NCI-H1048 (cell line): Measurements from ENCODE around the gene B3GNT3.

ENCODE experiments used
- DNase-seq: peaks from one replicate; lab custom pipeline; 2025; lab: John Stamatoyannopoulos, UW

B3GNT3 gene

GRCh38 chr19:17834350-17835181 is 39.6 kb downstream of the B3GNT3 start:
- DNase-seq: no peak

GRCh38 chr19:17835182-17836006 is 40.5 kb downstream of the B3GNT3 start:
- no peak for DNase-seq

GRCh38 chr19:17836530-17836929 is 41.6 kb downstream of the B3GNT3 start:
- DNase-seq: no peak

- DNase-seq: no peak
Measured at GRCh38 chr19:17837972-17838371, 43.0 kb downstream of the B3GNT3 start.

GRCh38 chr19:17840019-17840418 is 45.1 kb downstream of the B3GNT3 start:
- no peak for DNase-seq

- no peak for DNase-seq
Measured at GRCh38 chr19:17841371-17841809, 46.5 kb downstream of the B3GNT3 start.

GRCh38 chr19:17841810-17842662 is 47.1 kb downstream of the B3GNT3 start:
- DNase-seq: peak; percentile 81

- DNase-seq: no peak
Measured at GRCh38 chr19:17842663-17843291, 47.8 kb downstream of the B3GNT3 start.

GRCh38 chr19:17843292-17843827 is 48.4 kb downstream of the B3GNT3 start:
- no peak for DNase-seq

GRCh38 chr19:17843908-17844490 is 49.1 kb downstream of the B3GNT3 start:
- DNase-seq: no peak

GRCh38 chr19:17846146-17846545 is 51.2 kb downstream of the B3GNT3 start:
- DNase-seq: no peak

- no peak for DNase-seq
Measured at GRCh38 chr19:17847538-17848366, 52.8 kb downstream of the B3GNT3 start, which contains the start of gene JAK3. JAK3 (minus strand) TSS chr19:17847982; CDS start chr19:17844417, 3,565 bp downstream.

GRCh38 chr19:17848595-17849292 is 53.8 kb downstream of the B3GNT3 start:
- no peak for DNase-seq

GRCh38 chr19:17854061-17854460 is 59.1 kb downstream of the B3GNT3 start:
- DNase-seq: no peak

- DNase-seq: no peak
Measured at GRCh38 chr19:17855280-17856152, 60.6 kb downstream of the B3GNT3 start.

- DNase-seq: peak; percentile 98
Measured at GRCh38 chr19:17859533-17860330, 64.8 kb downstream of the B3GNT3 start, which contains the start of gene RPL18A. RPL18A (plus strand) TSS chr19:17859910; CDS start chr19:17859957, 47 bp downstream.

GRCh38 chr19:17860331-17860992 is 65.5 kb downstream of the B3GNT3 start:
- DNase-seq: no peak
